ENCODE measurements around the gene DAPK3.

DAPK3 gene

DNA sequence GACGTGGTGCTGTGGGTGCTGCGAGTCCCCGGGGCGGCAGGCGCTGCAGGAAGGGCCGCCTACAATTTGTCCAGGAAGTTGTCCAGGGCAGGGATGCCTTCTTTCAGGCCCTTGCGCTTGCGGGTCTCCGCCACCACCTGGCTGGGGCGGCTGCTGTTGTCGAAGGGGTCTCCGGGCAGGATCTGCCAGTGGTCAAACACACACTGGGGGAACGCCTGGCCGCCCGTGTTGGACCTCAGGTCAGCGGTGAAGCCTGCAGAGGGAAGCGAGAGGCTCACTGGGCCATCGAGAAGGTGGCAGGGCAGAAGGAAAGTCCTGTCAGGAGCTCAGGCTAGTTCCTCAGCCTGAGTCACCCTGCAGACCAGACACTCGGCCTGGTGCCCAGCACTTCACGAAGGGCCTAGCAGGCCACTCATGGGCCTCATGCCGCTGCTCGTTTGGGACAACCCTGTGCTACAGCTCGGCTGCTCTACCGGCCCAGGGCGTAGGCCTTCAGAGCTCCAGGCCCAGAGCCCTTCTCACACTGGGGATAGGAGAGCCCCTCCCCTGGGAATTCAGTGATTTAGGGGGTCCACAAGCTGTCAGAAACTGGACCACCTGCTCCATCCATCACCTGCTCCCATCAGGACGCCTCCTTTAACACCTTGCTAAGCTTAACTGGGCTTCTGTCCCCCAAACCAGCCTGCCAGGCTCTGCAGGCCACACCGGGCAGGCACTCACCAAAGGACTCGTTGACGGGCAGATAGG is 5.8 kb upstream of the DAPK3 start:
- in situ Hi-C loops (cut with HindIII; ENCODE audit: low sequenced_read_pairs): loop anchor here (25.0 kb wide), 1 partner anchor 236 kb away; no protein-coding TSS in a partner anchor
- no peak for DNase-seq (ENCODE audit: low read depth)
- TF ChIP-seq, protein P1, sequence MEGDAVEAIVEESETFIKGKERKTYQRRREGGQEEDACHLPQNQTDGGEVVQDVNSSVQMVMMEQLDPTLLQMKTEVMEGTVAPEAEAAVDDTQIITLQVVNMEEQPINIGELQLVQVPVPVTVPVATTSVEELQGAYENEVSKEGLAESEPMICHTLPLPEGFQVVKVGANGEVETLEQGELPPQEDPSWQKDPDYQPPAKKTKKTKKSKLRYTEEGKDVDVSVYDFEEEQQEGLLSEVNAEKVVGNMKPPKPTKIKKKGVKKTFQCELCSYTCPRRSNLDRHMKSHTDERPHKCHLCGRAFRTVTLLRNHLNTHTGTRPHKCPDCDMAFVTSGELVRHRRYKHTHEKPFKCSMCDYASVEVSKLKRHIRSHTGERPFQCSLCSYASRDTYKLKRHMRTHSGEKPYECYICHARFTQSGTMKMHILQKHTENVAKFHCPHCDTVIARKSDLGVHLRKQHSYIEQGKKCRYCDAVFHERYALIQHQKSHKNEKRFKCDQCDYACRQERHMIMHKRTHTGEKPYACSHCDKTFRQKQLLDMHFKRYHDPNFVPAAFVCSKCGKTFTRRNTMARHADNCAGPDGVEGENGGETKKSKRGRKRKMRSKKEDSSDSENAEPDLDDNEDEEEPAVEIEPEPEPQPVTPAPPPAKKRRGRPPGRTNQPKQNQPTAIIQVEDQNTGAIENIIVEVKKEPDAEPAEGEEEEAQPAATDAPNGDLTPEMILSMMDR (IDR thresholded peaks at IDR 0.05; ENCODE audit: low read depth, low read length, missing control alignments): no peak
- no peak overlapping the region for H3K4me3 ChIP-seq (ENCODE audit: low read depth, low read length)

DNA sequence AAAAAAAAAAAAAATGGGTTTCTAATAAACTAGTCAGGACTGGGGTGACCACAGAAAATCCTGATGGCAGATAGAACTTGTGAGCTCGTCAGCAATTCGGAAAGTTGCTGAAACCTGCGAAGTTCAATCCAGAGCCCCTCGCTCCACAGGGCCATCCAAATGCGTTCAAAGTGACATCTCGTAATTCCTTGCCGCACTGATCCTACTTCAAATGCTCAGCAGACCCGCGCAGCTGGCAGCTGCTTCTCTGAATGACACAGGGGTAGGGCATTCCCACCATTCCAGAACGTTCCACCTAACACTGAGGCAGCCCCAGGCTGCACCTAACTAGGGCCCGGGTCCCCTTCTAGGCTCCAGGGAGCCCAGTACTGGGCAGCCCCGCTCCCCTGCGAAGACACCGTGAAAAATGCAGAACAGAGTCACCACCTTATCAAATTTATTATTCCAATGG is 4.8 kb upstream of the DAPK3 start:
- no peak overlapping the region for H3K4me3 ChIP-seq (ENCODE audit: low read depth, low read length)
- in situ Hi-C loops (cut with HindIII; ENCODE audit: low sequenced_read_pairs): loop anchor here (25.0 kb wide), 1 partner anchor 237 kb away; no protein-coding TSS in a partner anchor
- TF ChIP-seq, protein P1 (IDR thresholded peaks at IDR 0.05; ENCODE audit: low read depth, low read length, missing control alignments): no peak
- DNase-seq (ENCODE audit: low read depth): no peak

DNA sequence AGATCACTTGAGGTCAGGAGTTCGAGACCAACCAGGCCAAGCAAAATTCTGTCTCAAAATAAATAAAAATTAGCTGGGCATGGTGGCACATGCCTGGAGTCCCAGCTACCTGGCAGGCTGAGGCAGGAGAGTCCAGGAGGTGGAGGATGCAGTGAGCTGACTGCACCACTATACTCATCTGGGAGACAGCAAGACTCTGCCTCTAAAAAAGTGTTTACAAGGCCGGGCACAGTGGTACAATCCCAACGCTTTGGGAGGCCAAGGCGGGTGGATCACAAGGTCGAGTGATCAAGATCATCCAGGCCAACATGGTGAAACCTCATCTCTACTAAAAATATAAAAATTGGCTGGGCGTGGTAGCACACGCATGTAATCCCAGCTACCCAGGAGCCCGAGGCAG is 4.2 kb upstream of the DAPK3 start:
- no peak overlapping the region for H3K4me3 ChIP-seq (ENCODE audit: low read depth, low read length)
- in situ Hi-C loops (cut with HindIII; ENCODE audit: low sequenced_read_pairs): loop anchor here (25.0 kb wide), 1 partner anchor 237 kb away; no protein-coding TSS in a partner anchor
- TF ChIP-seq, protein P1 (IDR thresholded peaks at IDR 0.05; ENCODE audit: low read depth, low read length, missing control alignments): no peak
- DNase-seq (ENCODE audit: low read depth): no peak

DNA sequence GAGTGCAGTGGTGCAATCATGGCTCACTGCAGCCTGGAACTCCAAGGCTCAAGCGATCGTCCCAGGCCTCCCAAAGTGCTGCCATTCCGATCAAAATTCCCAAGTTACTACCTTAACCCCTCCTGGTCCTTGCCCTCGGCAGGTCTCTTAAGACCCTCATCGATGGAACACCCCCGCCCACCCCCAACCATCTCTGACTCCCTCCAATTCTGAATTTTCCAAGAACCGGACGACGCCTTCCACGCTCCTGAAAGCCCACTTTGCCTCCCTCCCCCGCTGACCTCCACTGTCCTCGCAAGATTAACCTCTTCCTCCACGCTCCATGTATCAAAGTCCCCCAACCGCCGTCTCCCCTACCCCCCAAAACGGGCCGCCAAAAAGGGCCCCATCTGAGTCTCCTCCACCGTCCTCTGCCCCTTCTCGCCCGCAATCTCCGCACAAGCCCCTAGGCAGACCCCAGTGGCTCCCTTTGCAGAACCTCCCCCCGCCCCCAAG is 539 bp downstream of the DAPK3 start:
- DNase-seq (ENCODE audit: low read depth): no peak
- TF ChIP-seq, protein P1 (IDR thresholded peaks at IDR 0.05; ENCODE audit: low read depth, low read length, missing control alignments): no peak
- H3K4me3 ChIP-seq (ENCODE audit: low read depth, low read length): peak overlapping the region; percentile 91
- in situ Hi-C loops (cut with HindIII; ENCODE audit: low sequenced_read_pairs): no loop called here

DNA sequence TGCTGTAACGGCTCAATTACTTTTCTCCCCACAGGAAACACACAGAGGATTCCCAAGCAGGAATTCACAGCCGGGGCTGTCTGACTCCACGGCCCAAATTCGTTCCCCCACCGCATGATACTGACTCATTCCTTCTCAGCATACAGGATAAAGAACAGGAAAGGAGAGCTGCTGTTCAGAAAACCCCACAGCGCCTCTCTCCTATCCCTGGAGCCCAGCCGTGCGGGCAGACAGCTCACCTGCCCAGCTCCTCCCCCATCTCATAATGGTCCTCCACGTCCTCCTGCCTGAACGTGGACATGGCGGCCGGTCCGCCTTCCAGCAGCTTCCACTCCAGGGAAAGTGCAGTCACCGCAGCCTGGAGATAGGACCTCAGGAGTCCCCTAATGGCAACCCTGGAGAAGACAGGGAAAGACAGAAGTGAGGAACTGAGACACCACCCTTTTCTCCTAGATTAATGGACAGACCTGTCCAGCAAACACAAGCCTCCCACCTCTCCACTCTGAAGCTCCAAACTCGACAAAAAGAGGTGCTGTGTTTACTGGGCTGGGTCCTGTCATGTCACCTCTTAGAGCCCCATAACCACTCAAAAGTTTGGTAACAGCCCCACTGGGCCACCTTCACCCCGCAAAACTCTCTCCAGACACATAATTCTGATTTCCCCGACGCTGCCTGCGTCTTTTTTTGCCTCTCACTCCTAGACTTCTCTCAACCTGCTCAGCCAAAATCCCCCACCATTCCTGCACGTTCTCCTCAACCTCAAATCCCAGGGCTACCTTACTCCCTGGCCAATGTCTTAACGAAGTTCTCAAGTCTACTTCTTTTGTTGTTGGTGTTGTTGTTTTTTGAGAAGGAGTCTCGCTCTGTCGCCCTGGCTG is 1.2 kb downstream of the DAPK3 start:
- in situ Hi-C loops (cut with HindIII; ENCODE audit: low sequenced_read_pairs): no loop called here
- TF ChIP-seq, protein P1 (IDR thresholded peaks at IDR 0.05; ENCODE audit: low read depth, low read length, missing control alignments): peak; percentile 36
- peak overlapping the region; percentile 91 for H3K4me3 ChIP-seq (ENCODE audit: low read depth, low read length)
- peak; percentile 81 for DNase-seq (ENCODE audit: low read depth)
